Ishikawa (cell line): ENCODE measurements around the gene BTRC.

Experiments
- CEBPB ChIP-seq: IDR thresholded peaks from 2 replicates; pipeline ENCODE4 v1.6.1; 2012
- CREB1 ChIP-seq: IDR thresholded peaks from 2 replicates; pipeline ENCODE4 v1.6.1; 2012; ENCODE audit warnings: low read depth
- EGR1 ChIP-seq: IDR thresholded peaks from 2 replicates; pipeline ENCODE4 v1.6.1; 2012
- EP300 ChIP-seq: IDR thresholded peaks from 2 replicates; pipeline ENCODE4 v1.6.1; 2012; ENCODE audit warnings: borderline replicate concordance
- FOXM1 ChIP-seq: IDR thresholded peaks from 2 replicates; pipeline ENCODE4 v1.6.1; 2012; ENCODE audit warnings: low read depth, borderline replicate concordance
- MAX ChIP-seq: IDR thresholded peaks from 2 replicates; pipeline ENCODE4 v1.6.1; 2012
- NFIC ChIP-seq: IDR thresholded peaks from 2 replicates; pipeline ENCODE4 v1.6.1; 2012
- RAD21 ChIP-seq: IDR thresholded peaks from 2 replicates; pipeline ENCODE4 v1.6.1; 2012; ENCODE audit warnings: low read depth
- REST ChIP-seq: IDR thresholded peaks from 2 replicates; pipeline ENCODE4 v1.6.1; 2012; ENCODE audit warnings: low read depth, mild to moderate bottlenecking
- TAF1 ChIP-seq: IDR thresholded peaks from 2 replicates; pipeline ENCODE4 v1.6.1; 2012; ENCODE audit warnings: low read depth, mild to moderate bottlenecking
- TCF12 ChIP-seq: IDR thresholded peaks from 2 replicates; pipeline ENCODE4 v1.6.1; 2012; ENCODE audit warnings: low read depth
- TEAD4 ChIP-seq: IDR thresholded peaks from 2 replicates; pipeline ENCODE4 v1.6.1; 2012
- USF1 ChIP-seq: IDR thresholded peaks from 2 replicates; pipeline ENCODE4 v1.6.1; 2012
- YY1 ChIP-seq: IDR thresholded peaks from 2 replicates; pipeline ENCODE4 v1.6.1; 2012; ENCODE audit warnings: low read depth
- ZBTB7A ChIP-seq: IDR thresholded peaks from 2 replicates; pipeline ENCODE4 v1.6.1; 2012; ENCODE audit warnings: low read depth

Gene BTRC

GRCh38 chr10:101447477-101447876, 93.5 kb downstream of the BTRC start:
- TF ChIP-seq NFIC = no peak
- TF ChIP-seq ZBTB7A = no peak
- TF ChIP-seq EP300 = no peak
- no peak for TF ChIP-seq REST
- no peak for TF ChIP-seq CEBPB
- no peak for TF ChIP-seq TEAD4
- TF ChIP-seq CREB1 = no peak
- no peak for TF ChIP-seq USF1
- TF ChIP-seq TCF12 = no peak
- no peak for TF ChIP-seq RAD21
- TF ChIP-seq TAF1 = no peak
- no peak for TF ChIP-seq YY1
- TF ChIP-seq EGR1 = no peak
- TF ChIP-seq MAX = no peak
- no peak for TF ChIP-seq FOXM1

DNA sequence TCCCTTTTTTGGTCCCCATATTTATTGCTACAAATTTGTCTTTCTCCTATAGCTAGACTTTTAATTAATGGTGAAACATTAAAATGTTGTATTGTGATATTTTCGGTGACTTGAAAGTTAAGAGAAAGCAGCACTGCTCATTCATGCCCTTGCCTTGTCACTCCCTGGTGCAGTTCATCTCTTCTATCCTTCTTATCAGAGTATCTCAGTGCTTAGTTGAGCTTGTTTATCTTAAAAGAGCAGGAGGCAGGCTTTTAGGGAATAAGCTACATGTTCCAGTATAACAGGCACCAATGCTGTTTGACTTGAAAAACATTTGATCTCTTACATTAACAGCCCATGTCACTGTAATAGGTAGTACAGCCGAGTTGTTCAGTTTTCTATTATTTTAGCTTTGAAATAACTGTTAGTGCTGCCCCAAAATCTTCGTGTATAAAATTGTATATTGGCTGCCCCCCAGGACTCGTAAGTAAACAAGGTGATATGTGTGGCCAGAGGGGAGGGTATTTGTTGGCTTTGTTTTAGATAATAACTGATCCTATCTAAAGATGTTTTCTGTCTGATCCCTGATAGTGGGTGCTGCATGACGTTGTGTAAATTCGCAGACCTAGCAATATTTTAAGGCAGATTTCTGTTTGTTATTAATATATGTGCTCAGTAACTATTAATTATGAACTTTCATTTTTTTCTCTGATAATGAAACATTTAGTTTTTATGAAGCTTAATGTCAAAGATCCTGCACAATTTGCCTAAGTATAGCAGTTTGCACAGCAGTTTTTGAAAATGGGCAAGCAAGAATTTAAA, 96.5 kb downstream of the BTRC start:
- no peak for TF ChIP-seq REST
- no peak for TF ChIP-seq USF1
- TF ChIP-seq EGR1 = no peak
- no peak for TF ChIP-seq ZBTB7A
- no peak for TF ChIP-seq NFIC
- TF ChIP-seq MAX = no peak
- no peak for TF ChIP-seq TAF1
- TF ChIP-seq YY1 = no peak
- no peak for TF ChIP-seq EP300
- TF ChIP-seq TCF12 = no peak
- no peak for TF ChIP-seq CREB1
- no peak for TF ChIP-seq FOXM1
- TF ChIP-seq CEBPB = no peak

- TF ChIP-seq YY1 (no peak), REST (no peak), TAF1 (no peak), CREB1 (no peak), CEBPB (no peak), USF1 (no peak), TEAD4 (no peak), TCF12 (no peak), FOXM1 (no peak), NFIC (no peak), EP300 (no peak)
These were observed 97.3 kb downstream of the BTRC start for GRCh38 chr10:101451261-101451660.

DNA sequence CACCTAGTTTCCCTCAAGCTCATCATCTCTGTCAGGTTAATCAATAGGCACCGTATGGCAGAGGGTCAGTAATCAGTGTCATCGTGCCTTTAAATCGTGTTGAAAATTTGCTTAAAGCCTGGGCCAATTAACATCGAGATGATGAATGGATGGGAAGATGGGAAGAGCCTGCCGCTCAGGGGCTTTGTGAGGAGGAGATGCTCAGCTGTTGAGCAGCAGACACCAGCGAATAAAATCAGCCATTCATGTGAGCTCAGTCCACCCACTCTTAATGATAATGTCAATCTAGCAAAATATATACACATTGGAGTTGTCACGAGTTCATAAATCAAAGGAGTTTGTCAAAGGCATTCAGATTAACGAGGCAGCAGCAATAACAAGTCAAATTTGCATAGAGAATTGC, 97.7 kb downstream of the BTRC start:
- TF ChIP-seq CEBPB (no peak), RAD21 (no peak), FOXM1 (no peak), YY1 (no peak), MAX (no peak), USF1 (no peak), EP300 (no peak), ZBTB7A (no peak), EGR1 (no peak)
